Progenitor cell of endocrine pancreas (in vitro differentiated cells): ENCODE data around the gene TSPYL2. TPM values are rescaled to one million over a fixed set of nuclear protein-coding genes. Genes with fewer than 3 reads are reported as not detected.

ENCODE experiments used
- DNase-seq: peaks from one replicate; pipeline ENCODE4 v3.0.0; 2021; ENCODE audit warnings: low spot score; ENCODE audit not compliant: unreplicated experiment
- H3K27ac Mint-ChIP-seq: 2 replicates; pipeline ENCODE4 v1.8.0; 2021; ENCODE audit warnings: mild to moderate bottlenecking, moderate library complexity, mixed read lengths
- H3K27me3 Mint-ChIP-seq: 2 replicates; pipeline ENCODE4 v1.8.0; 2021; ENCODE audit warnings: mixed read lengths
- H3K36me3 Mint-ChIP-seq: 2 replicates; pipeline ENCODE4 v1.8.0; 2022; ENCODE audit warnings: mixed read lengths; ENCODE audit not compliant: insufficient read depth
- H3K4me1 Mint-ChIP-seq: 2 replicates; pipeline ENCODE4 v1.8.0; 2021; ENCODE audit warnings: low read depth, mixed read lengths
- H3K4me3 Mint-ChIP-seq: 2 replicates; pipeline ENCODE4 v1.8.0; 2021; ENCODE audit warnings: low read depth, mild to moderate bottlenecking, moderate library complexity, mixed read lengths
- H3K9me3 Mint-ChIP-seq: 2 replicates; pipeline ENCODE4 v1.8.0; 2021; ENCODE audit warnings: low read depth, mixed read lengths
- total RNA-seq: library from RNA; stranded (reverse); gene quantifications from 2 replicates; pipeline ENCODE4 v1.2.1, GENCODE V29; 2021
- TF ChIP-seq, protein P1 (sequence below): fragments of 200-600 bp; sonication (generic); IDR thresholded peaks from one replicate; pipeline ENCODE4 v1.5.0; 2021; ENCODE audit warnings: antibody characterized with exemption, mild to moderate bottlenecking; ENCODE audit not compliant: unreplicated experiment

Gene TSPYL2
- total RNA-seq, 1 donor from 2014 or later, result 54.9 TPM

DNA sequence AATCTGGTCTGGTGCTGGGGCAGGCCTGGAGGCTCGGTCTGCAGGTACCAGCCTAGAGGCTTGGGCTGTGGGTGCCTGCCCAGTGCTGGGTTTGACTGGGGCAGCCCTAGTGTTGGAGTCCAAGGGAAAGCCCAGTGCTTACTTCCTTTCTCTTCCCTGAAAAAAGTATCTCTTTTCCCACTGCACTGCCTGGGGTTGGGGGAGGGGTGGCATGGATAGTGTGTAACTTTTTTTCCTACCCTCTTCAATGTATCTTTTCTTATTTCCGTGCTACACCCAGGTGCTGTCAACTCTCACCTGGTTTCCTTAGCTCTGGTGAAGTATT lies 33.3 kb downstream of the TSPYL2 start:
- H3K36me3 Mint-ChIP-seq, result peaks cover 6% of the 10 kb centered on the region
- peaks cover 9% of the 10 kb centered on the region for H3K9me3 Mint-ChIP-seq
- TF ChIP-seq, protein P1, sequence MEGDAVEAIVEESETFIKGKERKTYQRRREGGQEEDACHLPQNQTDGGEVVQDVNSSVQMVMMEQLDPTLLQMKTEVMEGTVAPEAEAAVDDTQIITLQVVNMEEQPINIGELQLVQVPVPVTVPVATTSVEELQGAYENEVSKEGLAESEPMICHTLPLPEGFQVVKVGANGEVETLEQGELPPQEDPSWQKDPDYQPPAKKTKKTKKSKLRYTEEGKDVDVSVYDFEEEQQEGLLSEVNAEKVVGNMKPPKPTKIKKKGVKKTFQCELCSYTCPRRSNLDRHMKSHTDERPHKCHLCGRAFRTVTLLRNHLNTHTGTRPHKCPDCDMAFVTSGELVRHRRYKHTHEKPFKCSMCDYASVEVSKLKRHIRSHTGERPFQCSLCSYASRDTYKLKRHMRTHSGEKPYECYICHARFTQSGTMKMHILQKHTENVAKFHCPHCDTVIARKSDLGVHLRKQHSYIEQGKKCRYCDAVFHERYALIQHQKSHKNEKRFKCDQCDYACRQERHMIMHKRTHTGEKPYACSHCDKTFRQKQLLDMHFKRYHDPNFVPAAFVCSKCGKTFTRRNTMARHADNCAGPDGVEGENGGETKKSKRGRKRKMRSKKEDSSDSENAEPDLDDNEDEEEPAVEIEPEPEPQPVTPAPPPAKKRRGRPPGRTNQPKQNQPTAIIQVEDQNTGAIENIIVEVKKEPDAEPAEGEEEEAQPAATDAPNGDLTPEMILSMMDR, result no peak
- H3K4me1 Mint-ChIP-seq, result no peaks in the 10 kb centered on the region
- no peak overlapping the region for H3K4me3 Mint-ChIP-seq
- DNase-seq, result no peak
- H3K27ac Mint-ChIP-seq, result no peak overlapping the region
- H3K27me3 Mint-ChIP-seq, result no peaks in the 10 kb centered on the region

DNA sequence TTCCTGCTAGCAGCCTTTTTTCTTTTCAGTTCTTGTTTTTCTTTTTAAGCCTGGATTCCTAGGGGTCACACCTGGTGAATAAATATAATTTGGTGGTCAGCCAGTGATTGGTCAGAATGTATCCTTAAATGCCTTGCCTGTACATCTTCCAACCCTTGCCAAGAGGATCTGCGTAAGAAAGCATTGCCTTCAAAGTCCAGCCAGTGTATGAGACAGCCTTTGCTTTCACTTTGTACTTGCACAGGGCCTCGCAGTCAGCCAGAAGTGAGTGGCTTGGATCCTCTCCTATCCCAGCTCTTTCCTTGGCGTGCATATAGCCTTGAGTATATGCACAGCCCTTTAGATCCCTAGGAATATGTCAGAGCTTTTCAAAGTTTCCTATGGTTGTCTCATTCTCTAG lies 33.9 kb downstream of the TSPYL2 start:
- Mint-ChIP-seq H3K27ac (no peak overlapping the region), H3K4me3 (no peak overlapping the region), H3K4me1 (no peaks in the 10 kb centered on the region), H3K36me3 (peaks cover 6% of the 10 kb centered on the region), H3K27me3 (no peaks in the 10 kb centered on the region), H3K9me3 (peaks cover 9% of the 10 kb centered on the region)
- DNase-seq, result no peak
- TF ChIP-seq, protein P1, result no peak

DNA sequence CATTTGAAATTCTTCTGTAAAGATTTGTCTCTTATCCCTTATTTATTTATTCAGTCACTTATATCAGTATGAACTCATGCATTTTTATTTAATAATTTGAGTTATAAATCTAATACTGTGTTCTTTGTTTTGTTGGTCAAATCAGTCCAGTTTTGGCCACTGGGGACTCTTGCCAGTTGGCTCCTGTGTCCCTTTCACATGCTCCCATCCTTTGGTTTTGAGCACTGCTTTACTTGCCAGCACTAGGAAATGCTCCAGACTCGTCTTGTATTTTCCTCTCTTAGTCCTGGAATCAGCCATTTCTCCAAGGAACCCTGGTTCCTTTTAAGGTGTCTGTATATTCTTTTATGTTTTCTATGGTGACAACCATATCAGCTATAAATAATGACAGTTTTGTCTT lies 39.8 kb downstream of the TSPYL2 start:
- no peak overlapping the region for H3K4me3 Mint-ChIP-seq

DNA sequence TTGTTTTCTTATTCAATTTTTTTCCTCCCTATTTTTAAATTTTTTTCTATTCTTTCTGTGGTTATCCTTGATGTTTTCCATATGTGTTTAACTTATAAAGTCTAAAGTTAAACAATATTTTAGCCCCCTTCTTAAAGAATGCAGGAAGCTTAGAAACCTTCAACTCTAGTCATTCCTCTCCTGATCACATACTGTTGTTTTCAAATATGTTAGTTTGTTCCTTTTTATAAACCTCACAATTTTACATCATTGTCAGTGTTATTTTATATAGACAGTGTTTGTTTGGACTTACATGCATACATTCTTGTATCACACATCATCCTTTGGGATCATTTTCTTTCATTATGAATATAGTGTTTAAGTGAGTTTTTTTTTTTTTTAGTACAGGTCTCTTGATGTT lies 43.3 kb downstream of the TSPYL2 start:
- Mint-ChIP-seq H3K9me3 (peaks cover 20% of the 10 kb centered on the region), H3K4me1 (no peaks in the 10 kb centered on the region), H3K27me3 (no peaks in the 10 kb centered on the region), H3K36me3 (peaks cover 4% of the 10 kb centered on the region), H3K27ac (no peak overlapping the region), H3K4me3 (no peak overlapping the region)
- no peak for DNase-seq
- TF ChIP-seq, protein P1, result no peak

More for the DNA sequence above, 39.8 kb downstream of the TSPYL2 start:
- H3K9me3 Mint-ChIP-seq, result peaks cover 18% of the 10 kb centered on the region
- no peak overlapping the region for H3K27ac Mint-ChIP-seq
- H3K27me3 Mint-ChIP-seq, result no peaks in the 10 kb centered on the region
- TF ChIP-seq, protein P1, result no peak
- H3K36me3 Mint-ChIP-seq, result peaks cover 4% of the 10 kb centered on the region
- no peak for DNase-seq
- no peaks in the 10 kb centered on the region for H3K4me1 Mint-ChIP-seq

DNA sequence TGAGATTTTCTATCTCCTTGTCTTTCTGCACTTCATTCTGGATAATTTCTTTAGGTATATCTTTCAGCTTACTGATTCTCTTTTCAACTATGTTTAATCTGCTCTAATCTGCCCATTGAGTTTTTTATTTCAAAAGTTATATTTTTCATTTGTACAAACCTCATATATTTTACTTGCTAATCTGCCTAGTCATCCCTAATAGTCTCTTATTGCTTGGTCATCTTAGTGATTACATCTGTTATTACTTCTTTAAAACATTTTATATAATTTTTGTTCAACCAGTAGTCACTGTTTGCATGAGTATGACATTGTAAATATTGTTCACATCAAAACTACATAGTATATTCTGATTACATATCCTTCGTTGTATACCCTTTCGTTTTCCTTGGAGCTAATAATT lies 44.2 kb downstream of the TSPYL2 start:
- Mint-ChIP-seq H3K9me3 (peaks cover 23% of the 10 kb centered on the region), H3K27me3 (no peaks in the 10 kb centered on the region), H3K36me3 (peaks cover 4% of the 10 kb centered on the region), H3K4me1 (no peaks in the 10 kb centered on the region), H3K4me3 (no peak overlapping the region), H3K27ac (no peak overlapping the region)
- TF ChIP-seq, protein P1, result no peak
- no peak for DNase-seq
